ENCODE data around the gene MAPK1. TPM values are rescaled to one million over a fixed set of nuclear protein-coding genes. Genes with fewer than 3 reads are reported as not detected.
"Not testable (repeated sequence)": the region's sequence is repeated elsewhere in the genome, so short reads cannot be mapped to it uniquely, and the experiment has no call there.

The MAPK1 gene
- total RNA-seq, 1 experiment from 2014 or later, result 87.4 TPM

- no peaks in the 10 kb centered on the region for H3K4me1 Mint-ChIP-seq
- CTCF ChIA-PET, result interaction anchor here (1.7 kb wide), 1 partner anchor 30 kb away, joined by 6 read pairs; no protein-coding TSS in a partner anchor
Measured at GRCh38 chr22:21907638-21908522, 40.4 kb upstream of the MAPK1 start.

GRCh38 chr22:21905234-21905633, 37.8 kb upstream of the MAPK1 start:
- H3K27ac Mint-ChIP-seq; H3K36me3 Mint-ChIP-seq; POLR2A ChIA-PET; H3K9me3 Mint-ChIP-seq; CTCF ChIA-PET; DNase-seq (ENCODE audit: low spot score); H3K4me1 Mint-ChIP-seq; ATAC-seq; H3K4me3 Mint-ChIP-seq; H3K27me3 Mint-ChIP-seq (ENCODE audit: low read depth): not testable (repeated sequence)

More at GRCh38 chr22:21907638-21908522, 40.4 kb upstream of the MAPK1 start:
- no peak for TF ChIP-seq FOXP1 (CRISPR knock-in tag; IDR thresholded peaks at IDR 0.05; ENCODE audit: borderline replicate concordance)
- no peak for TF ChIP-seq TP53 (CRISPR knock-in tag; IDR thresholded peaks at IDR 0.05)
- no peak for TF ChIP-seq MYBL2 (CRISPR knock-in tag; IDR thresholded peaks at IDR 0.05)
- TF ChIP-seq FOXP4 (CRISPR knock-in tag; IDR thresholded peaks at IDR 0.05), result no peak
- no peak for TF ChIP-seq RELA (CRISPR knock-in tag; IDR thresholded peaks at IDR 0.05; ENCODE audit: borderline replicate concordance)
- no peak for TF ChIP-seq STAT6 (CRISPR knock-in tag; conservative IDR thresholded peaks at IDR 0.05; ENCODE audit: low read depth)
- no peak for TF ChIP-seq ZNF263 (CRISPR knock-in tag; IDR thresholded peaks at IDR 0.05; ENCODE audit: low read depth)
- TF ChIP-seq JUN (CRISPR knock-in tag; IDR thresholded peaks at IDR 0.05), result no peak
- TF ChIP-seq ERG (CRISPR knock-in tag; IDR thresholded peaks at IDR 0.05), result no peak
- no peak for TF ChIP-seq ZNF219 (CRISPR knock-in tag; IDR thresholded peaks at IDR 0.05; ENCODE audit: borderline replicate concordance)
- Mint-ChIP-seq H3K27me3 (ENCODE audit: low read depth) (no peaks in the 10 kb centered on the region), H3K4me3 (no peak overlapping the region), H3K36me3 (no peaks in the 10 kb centered on the region), H3K27ac (no peak overlapping the region), H3K9me3 (no peaks in the 10 kb centered on the region)
- POLR2A ChIA-PET, result interaction anchor here (0.7 kb wide), 1 partner anchor 457 kb away, joined by 5 read pairs; no protein-coding TSS in a partner anchor
- ATAC-seq (no peak), DNase-seq (ENCODE audit: low spot score) (no peak)

- ChIA-PET POLR2A (no interaction called here), CTCF (no interaction called here)
- no peaks in the 10 kb centered on the region for H3K9me3 Mint-ChIP-seq
- no peaks in the 10 kb centered on the region for H3K36me3 Mint-ChIP-seq
- no peak overlapping the region for H3K4me3 Mint-ChIP-seq
- H3K4me1 Mint-ChIP-seq, result no peaks in the 10 kb centered on the region
- TF ChIP-seq FOXP1 (CRISPR knock-in tag; IDR thresholded peaks at IDR 0.05; ENCODE audit: borderline replicate concordance) (no peak), ZNF263 (CRISPR knock-in tag; IDR thresholded peaks at IDR 0.05; ENCODE audit: low read depth) (no peak), SP1 (CRISPR knock-in tag; conservative IDR thresholded peaks at IDR 0.05) (no peak), IRF2 (CRISPR knock-in tag; IDR thresholded peaks at IDR 0.05; ENCODE audit: borderline replicate concordance, low read depth) (no peak), ZNF425 (CRISPR knock-in tag; conservative IDR thresholded peaks at IDR 0.05) (no peak), RORB (CRISPR knock-in tag; IDR thresholded peaks at IDR 0.05) (no peak)
- 0 out of 2 replicates have a peak overlapping the region, but pooled peaks have one; percentile 28 for H3K27ac Mint-ChIP-seq
- peaks cover 2% of the 10 kb centered on the region; the same call in 1 of the 2 replicates for H3K27me3 Mint-ChIP-seq (ENCODE audit: low read depth)
- DNase-seq (ENCODE audit: low spot score) (no peak), ATAC-seq (no peak)
Measured at GRCh38 chr22:21904250-21904789, 36.9 kb upstream of the MAPK1 start.
